GM12878 (cell line): ENCODE results near the gene CMSS1.

Source experiments
- CTCF ChIP-seq, 3 experiments: IDR thresholded peaks in 2 of 3; conservative IDR thresholded peaks in 1 of 3; 2 replicates each; pipeline ENCODE4 v1.5.1; 2011; ENCODE audit warnings: low read depth in 3 of 3, low read length in 3 of 3, mild to moderate bottlenecking in 3 of 3, control low read depth in 2 of 3, moderate library complexity in 2 of 3, inconsistent platforms in 1 of 3, mixed read lengths in 1 of 3; ENCODE audit not compliant: control insufficient read depth in 2 of 3, insufficient read depth in 1 of 3; ENCODE audit errors: extremely low read depth in 1 of 3
- EP300 ChIP-seq, 2 experiments: fragments of 150-350 bp in 1 of 2; IDR thresholded peaks; 2 replicates each; pipeline ENCODE4 v1.6.1; 2011 to 2012; ENCODE audit warnings: low read depth in 2 of 2, low read length in 2 of 2, borderline replicate concordance in 1 of 2, improper control_type of control experiment in 1 of 2, inconsistent platforms in 1 of 2; ENCODE audit not compliant: control insufficient read depth in 1 of 2
- NRF1 ChIP-seq: conservative IDR thresholded peaks from 2 replicates; pipeline ENCODE4 v1.6.1; 2011; ENCODE audit warnings: mild to moderate bottlenecking, low read depth, low read length, improper control_type of control experiment
- POLR2A ChIP-seq: IDR thresholded peaks from 2 replicates; pipeline ENCODE4 v1.6.1; 2011; ENCODE audit warnings: low read depth, mild to moderate bottlenecking, low read length
- POLR2AphosphoS5 ChIP-seq: IDR thresholded peaks from 2 replicates; pipeline ENCODE4 v1.6.1; 2011; ENCODE audit warnings: mild to moderate bottlenecking, low read length, inconsistent platforms
- SREBF2 ChIP-seq: IDR thresholded peaks from 2 replicates; pipeline ENCODE4 v1.6.1; 2012; ENCODE audit warnings: mild to moderate bottlenecking, low read length
- TCF7 ChIP-seq: IDR thresholded peaks from 2 replicates; pipeline ENCODE4 v1.6.1; 2014; ENCODE audit warnings: antibody characterized with exemption, borderline replicate concordance
- ZBTB4 ChIP-seq: fragments of 450-650 bp; formaldehyde crosslinking; IDR thresholded peaks from 2 replicates; pipeline ENCODE4 v1.4.0; 2022; ENCODE audit warnings: mild to moderate bottlenecking, moderate library complexity
- ZNF592 ChIP-seq: fragments of 450-650 bp; IDR thresholded peaks from 2 replicates; pipeline ENCODE4 v1.6.1; 2017; ENCODE audit warnings: mild to moderate bottlenecking, moderate library complexity

- TF ChIP-seq ZNF592 (no peak), CTCF (IDR thresholded peaks at IDR 0.05 in 2 of 3, conservative IDR thresholded peaks at IDR 0.05 in 1 of 3; ENCODE audit: control insufficient read depth in 2 of 3, extremely low read depth in 1 of 3, insufficient read depth in 1 of 3, low read depth in 3 of 3, low read length in 3 of 3) (no peak), EP300 (IDR thresholded peaks at IDR 0.05; ENCODE audit: borderline replicate concordance in 1 of 2, control insufficient read depth in 1 of 2, low read depth in 2 of 2, low read length in 2 of 2) (no peak), POLR2AphosphoS5 (no peak), SREBF2 (no peak), ZBTB4 (CRISPR knock-in tag) (no peak), TCF7 (no peak), POLR2A (no peak), NRF1 (no peak)
These were observed 362.2 kb downstream of the CMSS1 start for GRCh38 chr3:100179692-100180349.
